ENCODE data around the gene CST1. TPM values are rescaled to one million over a fixed set of nuclear protein-coding genes. Genes with fewer than 3 reads are reported as not detected.
"Not testable (repeated sequence)": the region's sequence is repeated elsewhere in the genome, so short reads cannot be mapped to it uniquely, and the experiment has no call there.

The CST1 gene
- total RNA-seq, 1 donor from 2014 or later, result not detected

- H3K4me1 ChIP-seq, result no peaks in the 10 kb centered on the region
- H3K36me3 ChIP-seq, result no peaks in the 10 kb centered on the region
- intact Hi-C loops (cut with DNase I), result no loop called here
- H3K9me3 ChIP-seq, result no peaks in the 10 kb centered on the region
- TF ChIP-seq CTCF (IDR thresholded peaks at IDR 0.05), result no peak
- H3K27me3 ChIP-seq, result no peaks in the 10 kb centered on the region
- H3K4me3 ChIP-seq, result no peak overlapping the region
- DNase-seq, result no peak
- H3K27ac ChIP-seq, result no peak overlapping the region
- ATAC-seq, result no peak
Observed at GRCh38 chr20:23745247-23745646, 5.5 kb downstream of the CST1 start.

- Histone ChIP-seq H3K27ac (no peak overlapping the region), H3K9me3 (no peaks in the 10 kb centered on the region), H3K36me3 (no peaks in the 10 kb centered on the region), H3K4me1 (no peaks in the 10 kb centered on the region), H3K27me3 (no peaks in the 10 kb centered on the region), H3K4me3 (no peak overlapping the region)
- no peak for ATAC-seq
- TF ChIP-seq CTCF (IDR thresholded peaks at IDR 0.05), result no peak
- intact Hi-C loops (cut with DNase I), result no loop called here
- no peak for DNase-seq
Observed at GRCh38 chr20:23744817-23745216, 5.9 kb downstream of the CST1 start.

GRCh38 chr20:23735391-23735790, 15.3 kb downstream of the CST1 start:
- H3K36me3 ChIP-seq; H3K4me1 ChIP-seq; H3K27me3 ChIP-seq; ATAC-seq; H3K4me3 ChIP-seq; H3K27ac ChIP-seq; intact Hi-C loops (cut with DNase I); DNase-seq; H3K9me3 ChIP-seq: not testable (repeated sequence)

GRCh38 chr20:23734949-23735348, 15.8 kb downstream of the CST1 start:
- H3K36me3 ChIP-seq; H3K4me3 ChIP-seq; H3K27ac ChIP-seq; DNase-seq; H3K27me3 ChIP-seq; intact Hi-C loops (cut with DNase I); H3K4me1 ChIP-seq; H3K9me3 ChIP-seq: not testable (repeated sequence)
- ATAC-seq, result peak; percentile 79

GRCh38 chr20:23734440-23734839, 16.3 kb downstream of the CST1 start:
- H3K4me1 ChIP-seq; H3K27me3 ChIP-seq; intact Hi-C loops (cut with DNase I); H3K27ac ChIP-seq; DNase-seq; H3K4me3 ChIP-seq; H3K36me3 ChIP-seq; H3K9me3 ChIP-seq: not testable (repeated sequence)
- ATAC-seq, result peak; percentile 46

- Histone ChIP-seq H3K27ac (no peak overlapping the region), H3K27me3 (no peaks in the 10 kb centered on the region), H3K4me3 (no peak overlapping the region), H3K36me3 (no peaks in the 10 kb centered on the region), H3K4me1 (no peaks in the 10 kb centered on the region), H3K9me3 (no peaks in the 10 kb centered on the region)
- ATAC-seq, result no peak
- intact Hi-C loops (cut with DNase I), result no loop called here
- DNase-seq, result no peak
- no peak for TF ChIP-seq CTCF (IDR thresholded peaks at IDR 0.05)
Observed at GRCh38 chr20:23727016-23727415, 23.7 kb downstream of the CST1 start.

- no peak for TF ChIP-seq CTCF (IDR thresholded peaks at IDR 0.05)
- ATAC-seq (no peak), DNase-seq (no peak)
- H3K4me3 ChIP-seq, result no peak overlapping the region
- H3K27ac ChIP-seq, result no peak overlapping the region
- no peaks in the 10 kb centered on the region for H3K27me3 ChIP-seq
- H3K4me1 ChIP-seq, result no peaks in the 10 kb centered on the region
- intact Hi-C loops (cut with DNase I), result no loop called here
- no peaks in the 10 kb centered on the region for H3K9me3 ChIP-seq
- no peaks in the 10 kb centered on the region for H3K36me3 ChIP-seq
Observed at GRCh38 chr20:23725102-23725501, 25.6 kb downstream of the CST1 start.
